GM23248 (cell line): ENCODE data around the gene MYH9. TPM values are rescaled to one million over a fixed set of nuclear protein-coding genes. Genes with fewer than 3 reads are reported as not detected.

Experiments
- DNase-seq: peaks from one replicate; pipeline ENCODE4 v3.0.0-alpha.2; 2015
- H2AFZ ChIP-seq: fragments of 200-600 bp; sonication (generic); 2 replicates; pipeline ENCODE4 v1.6.1; 2016; ENCODE audit warnings: antibody characterized with exemption
- H3F3A ChIP-seq: fragments of 200-600 bp; sonication (generic); 2 replicates; pipeline ENCODE4 v1.6.1; 2016; ENCODE audit warnings: mild to moderate bottlenecking, antibody characterized with exemption, mixed run types; ENCODE audit not compliant: insufficient read depth
- H3K27ac ChIP-seq: fragments of 200-600 bp; sonication (generic); 2 replicates; pipeline ENCODE4 v1.5.1; 2016; ENCODE audit warnings: mild to moderate bottlenecking
- H3K27me3 ChIP-seq: fragments of 200-600 bp; sonication (generic); replicated peaks from 2 replicates; pipeline ENCODE4 v1.6.1; 2016; ENCODE audit warnings: mild to moderate bottlenecking; ENCODE audit not compliant: insufficient read depth
- H3K36me3 ChIP-seq: fragments of 200-600 bp; sonication (generic); 2 replicates; pipeline ENCODE4 v1.6.1; 2016; ENCODE audit warnings: low read depth, mild to moderate bottlenecking
- H3K4me1 ChIP-seq: fragments of 200-600 bp; sonication (generic); 2 replicates; pipeline ENCODE4 v1.6.1; 2016; ENCODE audit warnings: mild to moderate bottlenecking; ENCODE audit not compliant: insufficient read depth
- H3K4me2 ChIP-seq: fragments of 200-600 bp; sonication (generic); one replicate; pipeline ENCODE4 v1.6.1; 2016; ENCODE audit warnings: mild to moderate bottlenecking; ENCODE audit not compliant: unreplicated experiment
- H3K4me3 ChIP-seq: fragments of 200-600 bp; sonication (generic); 2 replicates; pipeline ENCODE4 v1.5.1; 2016; ENCODE audit warnings: mild to moderate bottlenecking
- H3K79me2 ChIP-seq: fragments of 200-600 bp; sonication (generic); 2 replicates; pipeline ENCODE4 v1.6.1; 2016; ENCODE audit warnings: mild to moderate bottlenecking; ENCODE audit not compliant: insufficient read depth
- H3K9ac ChIP-seq: fragments of 200-600 bp; sonication (generic); 2 replicates; pipeline ENCODE4 v1.6.1; 2016; ENCODE audit warnings: mild to moderate bottlenecking
- H3K9me2 ChIP-seq: fragments of 200-600 bp; sonication (generic); 2 replicates; pipeline ENCODE4 v1.6.1; 2016; ENCODE audit warnings: mixed run types, mild to moderate bottlenecking, moderate library complexity; ENCODE audit not compliant: insufficient read depth
- H3K9me3 ChIP-seq: fragments of 200-600 bp; sonication (generic); one replicate; pipeline ENCODE4 v1.6.1; 2017; ENCODE audit warnings: low read depth
- H4K20me1 ChIP-seq: fragments of 200-600 bp; sonication (generic); 2 replicates; pipeline ENCODE4 v1.6.0; 2016; ENCODE audit not compliant: insufficient read depth
- EZH2 ChIP-seq: fragments of 200-600 bp; sonication (generic); IDR thresholded peaks from 2 replicates; pipeline ENCODE4 v1.6.1; 2018; ENCODE audit warnings: antibody characterized with exemption, mild to moderate bottlenecking; ENCODE audit not compliant: insufficient read depth, poor library complexity, severe bottlenecking
- EZH2phosphoT487 ChIP-seq: fragments of 200-600 bp; sonication (generic); IDR thresholded peaks from 2 replicates; pipeline ENCODE4 v1.6.1; 2018; ENCODE audit warnings: antibody characterized with exemption, moderate library complexity, mild to moderate bottlenecking, low read depth; ENCODE audit not compliant: insufficient read depth
- WGBS, 2 experiments: methylation state at CpG; one replicate each; pipeline ENCODE4 v1.1.6; 2015 to 2017; ENCODE audit warnings: low lambda C conversion rate in 2 of 2, low coverage in 1 of 2; ENCODE audit errors: missing lambda C conversion rate in 2 of 2; 5-methylcytosine and 5-hydroxymethylcytosine counted together
- in situ Hi-C: fragments of 300-500 bp; cut with MboI; formaldehyde crosslinking; loops from 2 replicates; pipeline ENCODE4 v1.15.0; 2020
- polyA plus RNA-seq: library from polyadenylated mRNA; unstranded; fragments of >200 nt; fragmentation: Nextera tagmentation; extraction: Ambion mirVana; gene quantifications from 2 replicates; pipeline ENCODE4 v1.2.1, GENCODE V29; 2016
- total RNA-seq: library from RNA; depleted of rRNA; stranded (reverse); fragments of >200 nt; shearing (Covaris generic); gene quantifications from 2 replicates; pipeline ENCODE4 v1.2.3, GENCODE V29; 2014

The MYH9 gene
- total and polyA plus RNA-seq, 2 experiments from 2014 or later = 287 to 420 TPM

DNA sequence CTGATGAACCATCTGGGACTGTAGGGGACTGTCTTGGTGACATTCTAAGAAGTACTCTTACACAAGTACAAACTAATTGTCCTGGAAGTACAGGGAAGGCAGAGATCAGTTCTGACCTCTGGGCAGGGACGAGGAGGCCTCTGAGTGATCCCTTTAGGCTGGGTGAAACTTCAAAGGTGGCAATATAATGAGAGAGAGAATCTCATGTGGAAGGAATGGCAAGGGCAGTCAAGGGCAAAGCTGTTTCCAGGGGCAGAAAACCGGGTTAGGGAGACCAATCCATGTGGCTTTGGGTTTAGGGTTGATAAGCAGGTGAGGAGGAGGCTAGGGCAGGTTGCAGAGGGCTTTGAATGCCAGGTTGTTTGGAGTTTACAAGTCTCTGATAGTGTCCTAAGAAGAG lies 21.3 kb upstream of the MYH9 start:
- Histone ChIP-seq H3K4me3 (no peak overlapping the region), H3F3A (peaks cover 8% of the 10 kb centered on the region; the same call in 1 of the 2 replicates), H3K27me3 (no peaks in the 10 kb centered on the region), H3K4me1 (peaks cover 8% of the 10 kb centered on the region; the same call in 1 of the 2 replicates), H3K79me2 (no peaks in the 10 kb centered on the region), H2AFZ (no peak overlapping the region), H3K4me2 (no peak overlapping the region), H3K9ac (no peak overlapping the region), H3K9me2 (no peaks in the 10 kb centered on the region), H3K9me3 (no peaks in the 10 kb centered on the region), H3K36me3 (no peaks in the 10 kb centered on the region), H3K27ac (no peak overlapping the region), H4K20me1 (no peaks in the 10 kb centered on the region)
- in situ Hi-C loops = no loop called here
- WGBS, 2 experiments = 68 to 71% methylated on average over 2 of the region's 2 CpGs
- TF ChIP-seq EZH2 = no peak
- no peak for TF ChIP-seq EZH2phosphoT487
- DNase-seq = no peak

DNA sequence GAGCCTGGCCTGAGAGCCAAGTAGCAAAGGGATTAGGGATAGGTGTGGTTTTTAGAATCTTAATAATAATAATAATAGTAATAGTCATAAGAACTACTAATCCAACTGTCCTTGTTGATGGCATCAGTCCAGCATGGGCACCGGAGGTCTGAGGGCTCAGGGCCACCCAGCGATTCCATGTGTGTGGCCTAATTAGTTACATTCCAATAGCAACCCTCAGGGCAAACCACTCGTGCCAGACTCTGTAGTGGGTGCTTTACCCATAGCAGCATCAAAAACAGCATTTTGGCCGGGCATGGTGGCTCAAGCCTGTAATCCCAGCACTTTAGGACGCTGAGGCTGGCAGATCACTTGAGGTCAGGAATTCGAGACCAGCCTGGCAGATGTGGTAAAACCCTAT lies 19.0 kb upstream of the MYH9 start:
- H3K4me1 ChIP-seq = peaks cover 8% of the 10 kb centered on the region; the same call in 1 of the 2 replicates

DNA sequence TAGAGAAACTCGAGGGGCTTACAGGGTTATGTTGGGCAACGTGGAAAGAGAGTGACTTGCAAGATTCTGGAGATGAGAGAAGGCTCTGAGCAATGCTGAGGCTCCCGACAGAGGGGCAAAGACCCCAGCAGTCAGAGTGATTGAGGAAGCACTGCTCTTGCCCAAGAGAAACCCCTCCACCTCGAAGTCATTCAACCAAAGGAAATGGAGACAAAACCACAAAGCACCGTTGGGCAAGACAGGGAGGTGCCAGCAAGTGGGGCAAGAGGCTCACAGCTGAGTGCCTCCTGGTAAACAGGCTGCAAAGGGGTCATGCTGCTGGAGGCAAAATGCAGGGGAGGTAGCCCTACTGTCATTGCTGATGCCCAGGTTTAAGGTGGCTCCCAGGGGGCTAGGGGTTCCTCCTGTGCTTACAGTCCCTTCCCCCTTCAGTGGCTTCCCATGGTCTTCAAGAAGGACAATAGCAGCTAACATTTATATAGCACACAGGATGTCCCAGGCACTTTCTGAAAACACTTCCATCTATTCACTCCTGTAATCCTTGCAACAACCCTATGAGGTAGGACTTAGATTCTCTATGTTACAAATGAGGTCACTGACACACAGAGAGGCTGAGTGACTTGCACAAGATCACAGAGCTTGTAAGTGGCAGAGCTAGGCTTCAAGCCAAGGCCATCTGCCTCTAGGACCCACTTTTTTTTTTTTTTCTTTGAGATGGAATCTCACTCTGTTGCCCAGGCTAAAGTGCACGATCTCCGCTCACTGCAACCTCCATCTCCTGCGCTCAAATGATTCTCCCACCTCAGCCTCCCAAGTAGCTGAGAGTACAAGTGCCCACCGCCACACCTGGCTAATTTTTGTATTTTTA lies 18.1 kb upstream of the MYH9 start:
- Histone ChIP-seq H3K9me2 (no peaks in the 10 kb centered on the region), H3K4me1 (peaks cover 8% of the 10 kb centered on the region; the same call in 1 of the 2 replicates), H3K4me2 (peak overlapping the region; percentile 20), H3K9ac (no peak overlapping the region), H3K4me3 (no peak overlapping the region), H3F3A (peaks cover 8% of the 10 kb centered on the region; the same call in 1 of the 2 replicates), H3K79me2 (no peaks in the 10 kb centered on the region), H2AFZ (no peak overlapping the region), H3K9me3 (no peaks in the 10 kb centered on the region), H3K36me3 (no peaks in the 10 kb centered on the region), H3K27me3 (no peaks in the 10 kb centered on the region), H3K27ac (no peak overlapping the region), H4K20me1 (no peaks in the 10 kb centered on the region)
- TF ChIP-seq EZH2 (no peak), EZH2phosphoT487 (no peak)
- DNase-seq = peak; percentile 63
- WGBS, 2 experiments = 62 to 64% methylated on average over 9 of the region's 9 CpGs
- in situ Hi-C loops = no loop called here

More for the DNA sequence above, 19.0 kb upstream of the MYH9 start:
- in situ Hi-C loops = no loop called here
- no peak overlapping the region for H2AFZ ChIP-seq
- no peak overlapping the region for H3K27ac ChIP-seq
- no peaks in the 10 kb centered on the region for H3K9me3 ChIP-seq
- no peak for DNase-seq
- no peaks in the 10 kb centered on the region for H4K20me1 ChIP-seq
- TF ChIP-seq EZH2phosphoT487 (no peak), EZH2 (no peak)
- no peaks in the 10 kb centered on the region for H3K79me2 ChIP-seq
- H3F3A ChIP-seq = peaks cover 8% of the 10 kb centered on the region; the same call in 1 of the 2 replicates
- WGBS, 2 experiments = 83 to 84% methylated on average over 6 of the region's 6 CpGs
- no peak overlapping the region for H3K9ac ChIP-seq
- no peaks in the 10 kb centered on the region for H3K9me2 ChIP-seq
- no peak overlapping the region for H3K4me2 ChIP-seq
- no peaks in the 10 kb centered on the region for H3K27me3 ChIP-seq
- H3K36me3 ChIP-seq = no peaks in the 10 kb centered on the region
- H3K4me3 ChIP-seq = no peak overlapping the region

DNA sequence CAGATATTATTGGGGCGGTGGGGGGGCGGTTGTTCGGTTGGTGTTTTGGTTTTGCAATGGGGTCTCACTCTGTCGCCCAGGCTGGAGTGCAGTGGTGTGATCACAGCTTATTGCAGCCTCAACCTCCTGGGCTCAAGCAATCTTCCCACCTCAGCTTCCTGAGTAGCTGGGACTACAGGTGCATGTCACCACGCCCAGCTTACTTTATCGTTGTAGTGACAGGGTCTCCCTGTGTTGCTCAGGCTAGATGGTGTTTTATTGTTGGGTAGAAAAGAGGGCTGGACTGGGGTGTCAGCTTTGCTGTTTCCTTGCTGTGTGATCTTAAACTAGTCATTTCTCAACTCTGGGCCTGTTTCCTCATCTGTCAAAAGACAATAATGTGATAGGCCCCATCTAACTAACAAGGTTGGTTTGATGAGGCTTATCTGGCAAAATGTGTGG lies 17.5 kb upstream of the MYH9 start:
- no peaks in the 10 kb centered on the region for H3K27me3 ChIP-seq
- in situ Hi-C loops = no loop called here
- H4K20me1 ChIP-seq = no peaks in the 10 kb centered on the region
- no peaks in the 10 kb centered on the region for H3K9me3 ChIP-seq
- no peaks in the 10 kb centered on the region for H3K36me3 ChIP-seq
- H2AFZ ChIP-seq = no peak overlapping the region
- DNase-seq = no peak
- no peak overlapping the region for H3K9ac ChIP-seq
- 96 to 99% methylated on average over 6 of the region's 6 CpGs for WGBS, 2 experiments
- peaks cover 8% of the 10 kb centered on the region; the same call in 1 of the 2 replicates for H3K4me1 ChIP-seq
- H3K4me3 ChIP-seq = no peak overlapping the region
- TF ChIP-seq EZH2phosphoT487 (no peak), EZH2 (no peak)
- H3K79me2 ChIP-seq = no peaks in the 10 kb centered on the region
- H3K27ac ChIP-seq = no peak overlapping the region
- H3K9me2 ChIP-seq = no peaks in the 10 kb centered on the region
- H3K4me2 ChIP-seq = no peak overlapping the region
- H3F3A ChIP-seq = peaks cover 8% of the 10 kb centered on the region; the same call in 1 of the 2 replicates
